Loucy (cell line): ENCODE results near the gene EEF1AKMT2.

Experiments used
- EZH2phosphoT487 ChIP-seq: fragments of 200-600 bp; IDR thresholded peaks from 2 replicates; pipeline ENCODE4 v1.6.1; 2018; ENCODE audit warnings: antibody characterized with exemption, mild to moderate bottlenecking, moderate library complexity, borderline replicate concordance
- TF ChIP-seq, protein P1 (sequence below): fragments of 200-600 bp; sonication (generic); conservative IDR thresholded peaks from 2 replicates; pipeline ENCODE4 v1.5.1; 2014; ENCODE audit warnings: mild to moderate bottlenecking, antibody characterized with exemption, low read length

DNA sequence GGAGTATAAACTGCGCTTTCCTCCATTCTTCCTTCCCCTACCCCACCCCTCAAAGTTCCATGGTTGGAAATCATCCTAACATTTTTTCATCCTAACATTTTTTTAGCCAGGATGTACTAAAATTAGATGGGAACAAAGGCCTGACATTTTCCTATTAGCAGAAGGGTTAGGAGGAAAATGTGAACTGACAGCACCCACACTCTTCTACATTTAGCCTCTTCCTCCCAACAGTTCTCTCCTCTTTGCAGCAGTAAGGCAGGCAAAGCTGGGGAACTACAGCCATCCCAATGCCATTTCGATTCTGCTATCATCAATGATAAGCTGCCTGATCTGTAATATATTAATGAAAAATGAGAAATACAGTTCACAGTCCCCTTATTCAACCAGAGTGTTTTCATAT lies 36.1 kb downstream of the EEF1AKMT2 start:
- TF ChIP-seq, protein P1, sequence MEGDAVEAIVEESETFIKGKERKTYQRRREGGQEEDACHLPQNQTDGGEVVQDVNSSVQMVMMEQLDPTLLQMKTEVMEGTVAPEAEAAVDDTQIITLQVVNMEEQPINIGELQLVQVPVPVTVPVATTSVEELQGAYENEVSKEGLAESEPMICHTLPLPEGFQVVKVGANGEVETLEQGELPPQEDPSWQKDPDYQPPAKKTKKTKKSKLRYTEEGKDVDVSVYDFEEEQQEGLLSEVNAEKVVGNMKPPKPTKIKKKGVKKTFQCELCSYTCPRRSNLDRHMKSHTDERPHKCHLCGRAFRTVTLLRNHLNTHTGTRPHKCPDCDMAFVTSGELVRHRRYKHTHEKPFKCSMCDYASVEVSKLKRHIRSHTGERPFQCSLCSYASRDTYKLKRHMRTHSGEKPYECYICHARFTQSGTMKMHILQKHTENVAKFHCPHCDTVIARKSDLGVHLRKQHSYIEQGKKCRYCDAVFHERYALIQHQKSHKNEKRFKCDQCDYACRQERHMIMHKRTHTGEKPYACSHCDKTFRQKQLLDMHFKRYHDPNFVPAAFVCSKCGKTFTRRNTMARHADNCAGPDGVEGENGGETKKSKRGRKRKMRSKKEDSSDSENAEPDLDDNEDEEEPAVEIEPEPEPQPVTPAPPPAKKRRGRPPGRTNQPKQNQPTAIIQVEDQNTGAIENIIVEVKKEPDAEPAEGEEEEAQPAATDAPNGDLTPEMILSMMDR, result no peak
- TF ChIP-seq EZH2phosphoT487, result no peak
